Stimulated activated CD4-positive, alpha-beta T cell treated with anti-CD3 and anti-CD28 coated beads, Interleukin-15, amount 100 ng/mL, for 1 hour (primary cell): ENCODE data around the gene DDX54.

Source experiments
- DNase-seq, 2 donors: peaks; one replicate each; pipeline ENCODE4 v3.0.0-alpha.2; 2020; ENCODE audit warnings: low read depth in 1 of 2, low spot score in 1 of 2

Gene DDX54

GRCh38 chr12:113162102-113163029, 22.9 kb downstream of the DDX54 start:
- no peak for DNase-seq

- DNase-seq: no peak
Measured at GRCh38 chr12:113161415-113162016, 23.8 kb downstream of the DDX54 start.

- DNase-seq: no peak
Measured at GRCh38 chr12:113159937-113160336, 25.3 kb downstream of the DDX54 start.

GRCh38 chr12:113158439-113159203, 26.7 kb downstream of the DDX54 start:
- no peak for DNase-seq

- DNase-seq: no peak
Measured at GRCh38 chr12:113157218-113157859, 27.9 kb downstream of the DDX54 start.

- DNase-seq: no peak
Measured at GRCh38 chr12:113155646-113156045, 29.6 kb downstream of the DDX54 start.

GRCh38 chr12:113155060-113155459, 30.2 kb downstream of the DDX54 start:
- no peak for DNase-seq

GRCh38 chr12:113154351-113154973, 30.8 kb downstream of the DDX54 start:
- DNase-seq: no peak

GRCh38 chr12:113152835-113153814, 32.2 kb downstream of the DDX54 start:
- peak; percentile 13 to 45 for DNase-seq

- DNase-seq: no peak
Measured at GRCh38 chr12:113152196-113152834, 33.0 kb downstream of the DDX54 start.

- no peak for DNase-seq
Measured at GRCh38 chr12:113151655-113152054, 33.6 kb downstream of the DDX54 start.

- DNase-seq: no peak
Measured at GRCh38 chr12:113149361-113150150, 35.7 kb downstream of the DDX54 start, which contains the start of gene CFAP73. TSS of gene CFAP73 (plus strand) at chr12:113149724. CDS start at chr12:113149858, 134 bp downstream.

- DNase-seq: no peak
Measured at GRCh38 chr12:113146999-113147398, 38.3 kb downstream of the DDX54 start.

- no peak for DNase-seq
Measured at GRCh38 chr12:113145720-113146551, 39.3 kb downstream of the DDX54 start.

GRCh38 chr12:113144806-113145205, 40.5 kb downstream of the DDX54 start:
- no peak for DNase-seq

- no peak for DNase-seq
Measured at GRCh38 chr12:113143959-113144358, 41.3 kb downstream of the DDX54 start.

- no peak for DNase-seq
Measured at GRCh38 chr12:113142886-113143332, 42.4 kb downstream of the DDX54 start.
